HS-5 (cell line): Measurements from ENCODE around the gene STARD3.

Experiments
- DNase-seq: peaks from one replicate; pipeline ENCODE4 v3.0.0-alpha.2; 2012; ENCODE audit warnings: low read depth

Gene STARD3

GRCh38 chr17:39660397-39661385 lies 23.7 kb downstream of the STARD3 start:
- DNase-seq: no peak

DNA sequence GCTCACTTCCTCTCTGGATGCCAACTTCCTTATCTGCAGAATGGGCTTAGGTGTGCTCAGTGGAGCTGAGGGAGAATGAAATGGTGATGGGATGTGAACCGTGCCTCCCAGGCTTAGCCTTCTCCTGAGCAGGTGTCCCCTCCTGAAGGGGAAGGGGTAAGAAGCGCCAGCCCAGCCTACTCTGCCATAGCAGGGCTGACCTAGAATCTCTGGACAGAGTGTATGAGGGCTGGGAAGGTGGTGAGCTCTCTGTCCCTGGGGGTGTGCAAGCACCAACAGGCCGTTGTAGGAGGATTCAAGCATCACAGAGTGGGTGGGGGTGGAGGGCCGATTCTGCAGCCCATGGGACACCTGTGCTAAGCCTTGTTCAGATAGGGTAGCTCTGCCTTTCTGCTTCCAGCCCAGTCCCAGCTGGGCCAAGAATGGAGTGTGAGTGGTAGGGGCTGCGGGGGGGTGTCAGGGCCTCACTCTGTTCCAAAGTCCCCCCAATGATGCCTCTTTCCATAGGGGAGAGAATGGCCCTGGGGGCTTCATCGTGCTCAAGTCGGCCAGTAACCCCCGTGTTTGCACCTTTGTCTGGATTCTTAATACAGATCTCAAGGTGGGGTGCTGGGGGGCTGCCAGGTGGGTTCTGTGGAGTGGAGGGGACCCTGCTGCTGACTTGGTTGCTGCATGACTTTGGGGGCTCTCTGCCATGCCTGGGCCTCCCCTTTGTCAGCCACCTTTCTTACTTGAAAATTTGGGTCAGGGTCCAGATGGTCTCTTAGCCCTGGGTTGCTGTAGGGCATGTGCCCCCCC lies 25.0 kb downstream of the STARD3 start:
- DNase-seq: no peak

GRCh38 chr17:39662551-39663339 lies 25.8 kb downstream of the STARD3 start:
- no peak for DNase-seq

DNA sequence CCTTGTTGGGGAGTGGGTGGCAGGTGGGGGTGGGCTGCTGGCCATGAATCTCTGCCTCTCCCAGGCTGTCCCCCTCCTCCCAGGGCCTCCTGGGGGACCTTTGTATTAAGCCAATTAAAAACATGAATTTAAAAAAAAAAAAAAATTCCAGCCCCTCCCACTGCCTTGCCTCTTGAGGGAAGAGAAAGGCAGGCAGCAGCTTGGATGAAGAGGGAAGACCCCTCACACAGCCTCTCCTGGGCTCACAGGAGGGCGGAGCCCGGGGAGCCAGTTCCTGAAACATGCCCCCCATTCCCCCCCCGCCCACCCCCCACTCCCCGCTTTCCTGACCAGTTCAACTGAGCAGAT lies 26.4 kb downstream of the STARD3 start:
- no peak for DNase-seq

DNA sequence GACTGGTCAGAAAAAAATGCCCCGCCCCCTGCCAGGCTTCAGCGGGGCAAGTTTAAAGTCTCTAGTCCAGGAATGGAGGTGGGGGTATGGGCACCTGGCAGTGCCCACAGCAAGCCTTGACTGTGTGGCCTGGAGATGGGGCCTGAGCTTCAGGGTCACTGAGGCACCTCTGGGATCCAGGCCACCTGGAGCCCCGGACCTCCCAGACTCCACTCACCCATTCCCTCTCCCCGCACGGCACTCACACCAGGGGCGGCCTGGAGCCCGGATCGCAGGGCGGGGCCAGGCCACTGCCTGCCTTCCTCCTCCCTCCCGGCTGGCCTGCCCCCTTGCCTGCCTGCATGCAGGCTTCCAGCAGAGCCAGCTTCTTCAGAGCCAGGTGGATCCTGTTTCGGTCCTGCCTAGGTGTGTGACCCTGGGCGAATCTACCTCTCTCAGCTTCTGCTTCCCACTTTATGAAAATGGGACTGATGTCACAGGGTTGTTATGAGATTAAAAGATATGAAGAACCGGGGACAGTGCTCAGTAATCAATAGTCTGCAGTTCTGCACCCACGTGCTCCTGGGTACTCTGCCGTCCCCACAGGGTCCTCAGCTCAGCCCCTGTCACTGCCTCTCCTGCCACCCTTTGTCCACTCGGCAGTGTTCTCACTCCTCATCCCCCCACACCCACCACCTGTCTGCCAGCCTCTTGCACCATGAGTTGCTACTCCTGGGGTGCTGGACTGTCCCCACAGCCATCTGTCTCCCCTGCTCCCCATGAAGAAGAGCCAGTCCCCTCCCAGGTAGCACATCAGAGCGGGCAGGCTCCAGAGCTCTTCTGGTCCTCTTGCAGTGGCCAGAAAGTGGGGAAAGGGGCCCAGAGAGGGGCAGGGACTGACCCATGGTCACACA lies 27.0 kb downstream of the STARD3 start:
- no peak for DNase-seq

DNA sequence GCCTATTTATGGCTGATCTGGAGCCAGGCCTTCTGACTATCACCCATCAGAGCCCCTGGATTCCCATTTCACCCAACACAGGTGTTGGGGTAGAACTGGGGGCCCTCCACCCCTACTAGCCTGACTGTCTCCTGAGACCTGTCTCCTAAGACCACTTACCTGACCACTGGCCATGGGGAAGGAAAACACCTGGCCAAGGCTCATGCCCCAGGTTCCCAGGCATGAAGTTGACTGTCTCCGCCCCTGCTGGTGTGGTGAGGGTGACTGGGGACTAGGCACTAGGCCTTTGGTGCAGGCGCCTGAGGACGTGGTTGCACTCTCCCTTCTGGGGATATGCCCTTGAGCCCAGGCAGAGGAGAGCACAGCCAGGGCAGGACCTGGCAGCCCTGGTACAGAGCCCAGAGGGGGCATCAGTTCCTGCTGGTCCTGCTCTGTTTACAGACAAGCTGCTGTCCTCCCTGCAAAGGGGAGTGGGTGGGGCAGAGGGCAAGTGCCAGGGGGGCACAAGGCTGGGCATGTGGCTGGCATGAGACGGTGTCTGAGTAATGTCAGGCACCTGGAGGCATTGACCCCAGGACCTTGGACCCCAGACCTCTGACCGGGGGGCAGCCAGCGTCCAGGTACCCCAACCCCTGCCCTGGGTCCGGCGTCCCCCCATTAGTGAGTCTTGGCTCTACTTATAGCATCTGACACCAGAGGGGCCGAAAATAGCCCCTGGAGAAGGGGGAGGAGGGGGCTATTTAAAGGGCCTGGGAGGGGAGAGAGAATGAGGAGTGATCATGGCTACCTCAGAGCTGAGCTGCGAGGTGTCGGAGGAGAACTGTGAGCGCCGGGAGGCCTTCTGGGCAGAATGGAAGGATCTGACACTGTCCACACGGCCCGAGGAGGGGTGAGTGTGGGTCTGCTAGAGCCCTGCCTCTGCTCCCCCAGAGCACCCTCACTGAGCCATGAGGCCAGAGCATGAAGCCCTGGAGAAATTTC lies 27.9 kb downstream of the STARD3 start, which contains the start of gene TCAP:
TCAP (plus strand) TSS at position 769 of the 981 bp plus-strand sequence; CDS start at position 780, 11 bp downstream.
- DNase-seq: no peak

DNA sequence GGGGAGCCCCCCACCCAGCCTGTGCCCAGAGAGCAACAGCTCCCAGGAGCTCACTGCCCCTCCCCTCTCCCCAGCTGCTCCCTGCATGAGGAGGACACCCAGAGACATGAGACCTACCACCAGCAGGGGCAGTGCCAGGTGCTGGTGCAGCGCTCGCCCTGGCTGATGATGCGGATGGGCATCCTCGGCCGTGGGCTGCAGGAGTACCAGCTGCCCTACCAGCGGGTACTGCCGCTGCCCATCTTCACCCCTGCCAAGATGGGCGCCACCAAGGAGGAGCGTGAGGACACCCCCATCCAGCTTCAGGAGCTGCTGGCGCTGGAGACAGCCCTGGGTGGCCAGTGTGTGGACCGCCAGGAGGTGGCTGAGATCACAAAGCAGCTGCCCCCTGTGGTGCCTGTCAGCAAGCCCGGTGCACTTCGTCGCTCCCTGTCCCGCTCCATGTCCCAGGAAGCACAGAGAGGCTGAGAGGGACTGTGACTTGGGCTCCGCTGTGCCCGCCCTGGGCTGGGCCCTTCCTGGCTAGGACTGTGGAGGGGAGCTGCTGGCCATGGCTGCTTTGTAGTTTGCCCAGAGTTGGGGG lies 28.8 kb downstream of the STARD3 start:
- DNase-seq: no peak

DNA sequence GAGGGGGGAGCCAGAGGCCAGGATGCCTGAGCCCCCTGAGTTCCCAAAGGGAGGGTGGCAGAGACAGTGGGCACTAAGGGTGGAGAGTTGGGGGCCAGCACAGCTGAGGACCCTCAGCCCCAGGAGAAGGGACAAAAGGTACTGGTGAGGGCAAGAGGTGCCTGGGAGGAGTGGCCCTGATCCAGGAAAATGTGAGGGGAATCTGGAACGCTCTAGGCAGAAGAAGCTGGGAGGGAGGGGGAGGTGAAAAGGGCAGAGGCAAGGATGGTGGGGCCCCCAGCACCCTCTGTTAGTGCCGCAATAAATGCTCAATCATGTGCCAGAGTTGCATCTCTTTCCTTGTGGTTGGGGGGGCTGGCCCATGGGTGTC lies 29.3 kb downstream of the STARD3 start:
- DNase-seq: no peak

- no peak for DNase-seq
Measured at GRCh38 chr17:39666601-39667261, 29.8 kb downstream of the STARD3 start.

GRCh38 chr17:39667262-39667944 lies 30.5 kb downstream of the STARD3 start:
- DNase-seq: no peak

DNA sequence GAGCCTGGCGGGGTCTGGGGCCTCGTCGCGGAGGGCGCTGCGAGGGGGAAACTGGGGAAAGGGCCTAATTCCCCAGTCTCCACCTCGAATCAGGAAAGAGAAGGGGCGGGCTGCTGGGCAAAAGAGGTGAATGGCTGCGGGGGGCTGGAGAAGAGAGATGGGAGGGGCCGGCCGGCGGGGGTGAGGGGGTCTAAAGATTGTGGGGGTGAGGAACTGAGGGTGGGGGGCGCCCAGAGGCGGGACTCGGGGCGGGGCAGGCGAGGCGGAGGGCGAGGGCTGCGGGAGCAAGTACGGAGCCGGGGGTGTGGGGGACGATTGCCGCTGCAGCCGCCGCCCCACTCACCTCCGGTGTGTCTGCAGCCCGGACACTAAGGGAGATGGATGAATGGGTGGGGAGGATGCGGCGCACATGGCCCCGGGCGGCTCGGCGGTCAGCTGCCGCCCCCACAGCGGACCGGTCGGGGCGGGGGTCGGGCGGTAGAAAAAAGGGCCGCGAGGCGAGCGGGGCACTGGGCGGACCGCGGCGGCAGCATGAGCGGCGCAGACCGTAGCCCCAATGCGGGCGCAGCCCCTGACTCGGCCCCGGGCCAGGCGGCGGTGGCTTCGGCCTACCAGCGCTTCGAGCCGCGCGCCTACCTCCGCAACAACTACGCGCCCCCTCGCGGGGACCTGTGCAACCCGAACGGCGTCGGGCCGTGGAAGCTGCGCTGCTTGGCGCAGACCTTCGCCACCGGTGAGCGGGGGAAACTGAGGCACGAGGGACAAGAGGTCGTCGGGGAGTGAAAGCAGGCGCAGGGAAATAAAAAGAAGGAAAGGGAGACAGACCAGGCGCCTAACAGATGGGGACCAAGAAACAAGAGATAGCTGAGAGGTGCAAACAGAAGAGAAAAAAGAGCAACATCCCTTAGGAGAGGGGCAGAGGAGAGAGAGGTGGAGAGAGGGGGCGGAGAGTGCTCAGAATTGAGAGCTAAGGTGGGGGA lies 31.3 kb downstream of the STARD3 start, which contains the start of gene PNMT:
PNMT (plus strand) TSS at position 509 of the 980 bp plus-strand sequence; CDS start at position 532, 23 bp downstream.
- DNase-seq: no peak

DNA sequence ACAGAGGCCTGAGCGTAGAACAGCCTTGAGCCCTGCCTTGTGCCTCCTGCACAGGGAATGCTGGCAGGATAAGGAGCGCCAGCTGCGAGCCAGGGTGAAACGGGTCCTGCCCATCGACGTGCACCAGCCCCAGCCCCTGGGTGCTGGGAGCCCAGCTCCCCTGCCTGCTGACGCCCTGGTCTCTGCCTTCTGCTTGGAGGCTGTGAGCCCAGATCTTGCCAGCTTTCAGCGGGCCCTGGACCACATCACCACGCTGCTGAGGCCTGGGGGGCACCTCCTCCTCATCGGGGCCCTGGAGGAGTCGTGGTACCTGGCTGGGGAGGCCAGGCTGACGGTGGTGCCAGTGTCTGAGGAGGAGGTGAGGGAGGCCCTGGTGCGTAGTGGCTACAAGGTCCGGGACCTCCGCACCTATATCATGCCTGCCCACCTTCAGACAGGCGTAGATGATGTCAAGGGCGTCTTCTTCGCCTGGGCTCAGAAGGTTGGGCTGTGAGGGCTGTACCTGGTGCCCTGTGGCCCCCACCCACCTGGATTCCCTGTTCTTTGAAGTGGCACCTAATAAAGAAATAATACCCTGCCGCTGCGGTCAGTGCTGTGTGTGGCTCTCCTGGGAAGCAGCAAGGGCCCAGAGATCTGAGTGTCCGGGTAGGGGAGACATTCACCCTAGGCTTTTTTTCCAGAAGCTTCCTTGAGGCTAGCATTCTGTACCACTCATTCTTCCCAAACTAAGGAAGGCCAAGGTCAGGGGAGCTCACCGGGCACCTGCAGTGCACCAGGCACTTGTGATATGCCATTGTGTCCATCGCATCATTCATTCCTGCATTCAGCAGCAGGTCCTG lies 33.2 kb downstream of the STARD3 start:
- DNase-seq: no peak

DNA sequence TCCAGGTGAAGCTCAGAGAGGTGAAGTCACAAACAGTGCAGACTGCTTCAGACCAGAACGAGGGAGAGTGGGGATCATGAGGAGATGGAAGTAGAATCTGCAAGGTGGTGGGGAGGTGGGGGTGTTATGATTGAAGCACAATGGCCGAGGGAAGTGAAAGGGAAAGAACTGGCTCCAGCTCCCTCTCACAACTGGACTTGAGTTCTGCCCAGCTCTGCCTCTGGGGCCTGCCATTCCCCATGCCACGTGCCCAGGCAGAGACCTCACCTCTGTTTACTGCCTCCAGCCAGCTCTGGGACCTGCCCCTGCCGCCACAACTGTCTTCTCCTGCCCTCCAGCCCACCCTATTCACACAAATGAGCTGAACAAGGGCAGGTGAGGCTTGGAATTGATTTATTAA lies 33.8 kb downstream of the STARD3 start:
- no peak for DNase-seq

DNA sequence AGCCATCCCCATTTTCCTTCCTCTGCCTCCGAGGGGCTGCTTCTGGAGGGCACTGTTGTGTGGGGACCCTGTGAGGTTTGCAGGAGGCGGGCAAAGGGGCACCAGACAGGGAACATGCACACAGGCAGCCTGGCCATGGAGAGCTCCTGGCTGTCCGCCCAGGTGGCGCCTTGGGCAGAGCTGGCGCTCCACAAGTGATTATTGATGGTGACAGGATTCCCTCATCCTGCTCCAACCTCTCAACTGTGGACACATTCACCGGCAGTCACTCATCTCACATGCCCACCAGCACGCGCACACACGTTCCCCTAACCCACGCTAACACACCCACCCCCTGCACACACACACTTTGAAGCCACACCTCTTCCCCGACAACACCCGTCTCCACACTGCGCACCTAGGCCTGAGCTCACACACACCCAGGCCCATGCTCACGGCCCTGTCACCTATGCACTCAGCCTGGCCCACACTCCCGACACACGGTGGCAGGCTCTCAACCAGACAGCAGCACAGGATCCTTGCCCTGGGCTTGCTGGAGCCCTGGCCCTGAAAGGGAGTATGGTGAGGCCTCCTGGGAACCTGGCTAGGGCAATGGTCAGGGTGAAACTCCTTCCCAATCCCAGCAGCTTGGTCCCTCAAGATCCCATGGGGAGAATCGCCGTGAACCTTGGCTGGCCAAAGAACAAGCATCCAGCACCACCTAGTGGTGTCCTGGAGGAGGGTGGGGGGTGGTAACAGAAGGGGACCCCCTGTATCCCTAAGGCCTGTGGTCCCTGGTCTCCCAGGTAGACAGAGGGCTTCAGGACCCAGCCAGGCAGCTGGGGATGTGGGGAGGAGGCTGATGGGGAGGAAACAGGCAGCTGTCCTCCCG lies 34.9 kb downstream of the STARD3 start:
- no peak for DNase-seq
